Prostate gland (tissue), 2 donors: ENCODE data around the gene ZNF71.

ENCODE experiments used
- POLR2A ChIP-seq: fragments of 450-650 bp; IDR thresholded peaks from one replicate; pipeline ENCODE4 v1.6.1; 2016; ENCODE audit warnings: antibody characterized with exemption, mild to moderate bottlenecking
- POLR2AphosphoS5 ChIP-seq: sonication (generic); formaldehyde crosslinking; IDR thresholded peaks from one replicate; pipeline ENCODE4 v1.6.1; 2017; ENCODE audit warnings: antibody characterized with exemption
- TF ChIP-seq, protein P1 (sequence below), 4 experiments: fragments of 200-600 bp in 2 of 4; fragments of 450-650 bp in 2 of 4; sonication (generic) in 2 of 4; IDR thresholded peaks; 1 replicate in 3 of 4; 2 replicates in 1 of 4; pipeline ENCODE4 v1.5.1; 2016 to 2019; ENCODE audit warnings: antibody characterized with exemption in 4 of 4, mild to moderate bottlenecking in 2 of 4, moderate library complexity in 2 of 4

DNA sequence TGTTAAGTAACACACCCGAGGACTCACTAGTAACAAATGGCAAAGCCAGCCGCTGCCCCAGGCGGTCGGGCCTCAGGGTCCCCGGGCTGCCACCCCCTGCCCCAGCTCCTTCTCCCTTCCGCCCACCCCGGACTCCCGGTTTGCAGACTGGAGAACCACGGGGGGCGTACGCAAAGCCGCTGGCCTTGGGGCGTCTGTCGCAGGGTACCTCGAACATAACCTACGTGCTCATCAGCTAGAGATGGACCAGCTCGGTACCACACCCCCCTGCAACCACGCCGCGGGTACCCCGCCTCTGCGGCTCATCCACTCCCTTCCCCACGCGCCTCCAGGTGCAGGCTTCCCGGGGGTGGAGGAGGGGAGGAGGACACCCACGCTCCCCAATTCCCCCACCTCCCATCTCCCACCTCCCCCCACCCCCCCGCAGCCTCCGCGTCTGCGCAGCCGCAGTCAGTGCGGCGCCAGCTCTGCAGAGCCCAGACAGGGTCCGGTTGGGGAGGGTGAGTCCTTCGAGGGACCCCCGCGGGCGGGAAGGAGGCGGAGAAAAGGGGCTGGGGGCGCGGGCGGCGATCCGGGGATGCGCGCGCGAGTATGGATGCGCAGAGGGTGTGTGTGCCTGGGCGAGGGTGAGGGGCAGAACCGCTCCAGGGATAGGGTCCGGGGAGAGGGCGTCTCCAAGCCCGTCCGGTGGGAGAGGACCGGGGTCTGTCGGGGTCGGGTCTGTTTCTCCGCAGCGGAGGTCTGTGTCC, 47.8 kb downstream of the ZNF71 start, which contains the start of gene SMIM17:
- TF ChIP-seq, protein P1, sequence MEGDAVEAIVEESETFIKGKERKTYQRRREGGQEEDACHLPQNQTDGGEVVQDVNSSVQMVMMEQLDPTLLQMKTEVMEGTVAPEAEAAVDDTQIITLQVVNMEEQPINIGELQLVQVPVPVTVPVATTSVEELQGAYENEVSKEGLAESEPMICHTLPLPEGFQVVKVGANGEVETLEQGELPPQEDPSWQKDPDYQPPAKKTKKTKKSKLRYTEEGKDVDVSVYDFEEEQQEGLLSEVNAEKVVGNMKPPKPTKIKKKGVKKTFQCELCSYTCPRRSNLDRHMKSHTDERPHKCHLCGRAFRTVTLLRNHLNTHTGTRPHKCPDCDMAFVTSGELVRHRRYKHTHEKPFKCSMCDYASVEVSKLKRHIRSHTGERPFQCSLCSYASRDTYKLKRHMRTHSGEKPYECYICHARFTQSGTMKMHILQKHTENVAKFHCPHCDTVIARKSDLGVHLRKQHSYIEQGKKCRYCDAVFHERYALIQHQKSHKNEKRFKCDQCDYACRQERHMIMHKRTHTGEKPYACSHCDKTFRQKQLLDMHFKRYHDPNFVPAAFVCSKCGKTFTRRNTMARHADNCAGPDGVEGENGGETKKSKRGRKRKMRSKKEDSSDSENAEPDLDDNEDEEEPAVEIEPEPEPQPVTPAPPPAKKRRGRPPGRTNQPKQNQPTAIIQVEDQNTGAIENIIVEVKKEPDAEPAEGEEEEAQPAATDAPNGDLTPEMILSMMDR (IDR thresholded peaks at IDR 0.05): no peak
- no peak for TF ChIP-seq POLR2AphosphoS5
- TF ChIP-seq POLR2A: no peak
